GM19025 (cell line): ENCODE results near the gene LGALS1.

ENCODE experiments used
- ATAC-seq: cut with Tn5 transposase; IDR thresholded peaks from one replicate; pipeline ENCODE4 v1.9.1; 2021; ENCODE audit warnings: mild to moderate bottlenecking, low read depth, moderate library complexity; ENCODE audit not compliant: unreplicated experiment

The LGALS1 gene

GRCh38 chr22:37661160-37661924, 14.1 kb upstream of the LGALS1 start:
- no peak for ATAC-seq

- ATAC-seq = no peak
Observed at GRCh38 chr22:37662039-37662438, 13.4 kb upstream of the LGALS1 start.

GRCh38 chr22:37663521-37664140, 11.8 kb upstream of the LGALS1 start:
- no peak for ATAC-seq

- no peak for ATAC-seq
Observed at GRCh38 chr22:37664249-37665101, 11.0 kb upstream of the LGALS1 start.

- ATAC-seq = no peak
Observed at GRCh38 chr22:37665487-37665886, 9.9 kb upstream of the LGALS1 start.

GRCh38 chr22:37669586-37669985, 5.8 kb upstream of the LGALS1 start:
- ATAC-seq = no peak

- ATAC-seq = no peak
Observed at GRCh38 chr22:37672206-37672919, 3.1 kb upstream of the LGALS1 start.

- ATAC-seq = no peak
Observed at GRCh38 chr22:37672920-37673455, 2.4 kb upstream of the LGALS1 start.

GRCh38 chr22:37674248-37674647, 1.2 kb upstream of the LGALS1 start:
- ATAC-seq = no peak

- no peak for ATAC-seq
Observed at GRCh38 chr22:37675930-37676735, 697 bp downstream of the LGALS1 start.

- ATAC-seq = peak; percentile 55
Observed at GRCh38 chr22:37676736-37677492, 1.5 kb downstream of the LGALS1 start.

- ATAC-seq = peak; percentile 2
Observed at GRCh38 chr22:37677493-37677974, 2.1 kb downstream of the LGALS1 start.

- no peak for ATAC-seq
Observed at GRCh38 chr22:37678372-37678771, 2.9 kb downstream of the LGALS1 start.

GRCh38 chr22:37679670-37680069, 4.2 kb downstream of the LGALS1 start:
- ATAC-seq = no peak

GRCh38 chr22:37680191-37680851, 4.9 kb downstream of the LGALS1 start:
- no peak for ATAC-seq

- no peak for ATAC-seq
Observed at GRCh38 chr22:37681001-37681424, 5.6 kb downstream of the LGALS1 start.

GRCh38 chr22:37681556-37682049, 6.2 kb downstream of the LGALS1 start:
- ATAC-seq = no peak
